OCI-LY3 (cell line): ENCODE data around the gene IL21R.

Experiments used
- CTCF ChIP-seq: fragments of 200-600, 300-600 bp; sonication (generic); IDR thresholded peaks from 2 replicates; pipeline ENCODE4 v1.5.1; 2014; ENCODE audit warnings: antibody characterized with exemption, low read length, low read depth
- EZH2phosphoT487 ChIP-seq: fragments of 200-600 bp; shearing (Covaris generic); IDR thresholded peaks from 2 replicates; pipeline ENCODE4 v1.6.1; 2018; ENCODE audit warnings: antibody characterized with exemption, mixed run types, low read depth

GRCh38 chr16:27402569-27402963 lies 592 bp downstream of the IL21R start:
- no peak for TF ChIP-seq CTCF
- no peak for TF ChIP-seq EZH2phosphoT487
